ENCODE measurements around the gene DCC.

DNA sequence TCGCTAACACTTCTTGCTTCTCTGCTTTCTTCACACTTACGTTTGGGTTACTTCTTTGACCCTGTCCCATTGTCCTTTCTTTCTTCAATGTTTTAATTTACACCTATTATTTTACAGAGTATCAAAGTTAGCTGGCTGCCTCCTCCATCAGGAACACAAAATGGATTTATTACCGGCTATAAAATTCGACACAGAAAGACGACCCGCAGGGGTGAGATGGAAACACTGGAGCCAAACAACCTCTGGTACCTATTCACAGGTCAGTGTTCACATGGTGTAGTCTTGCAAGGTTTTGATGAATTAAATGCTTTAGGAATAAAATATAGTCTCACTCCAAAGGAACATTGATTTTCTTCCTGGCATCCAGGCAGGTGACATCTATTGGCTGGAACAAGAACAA, 965.5 kb downstream of the DCC start:
- TF ChIP-seq, protein P1, sequence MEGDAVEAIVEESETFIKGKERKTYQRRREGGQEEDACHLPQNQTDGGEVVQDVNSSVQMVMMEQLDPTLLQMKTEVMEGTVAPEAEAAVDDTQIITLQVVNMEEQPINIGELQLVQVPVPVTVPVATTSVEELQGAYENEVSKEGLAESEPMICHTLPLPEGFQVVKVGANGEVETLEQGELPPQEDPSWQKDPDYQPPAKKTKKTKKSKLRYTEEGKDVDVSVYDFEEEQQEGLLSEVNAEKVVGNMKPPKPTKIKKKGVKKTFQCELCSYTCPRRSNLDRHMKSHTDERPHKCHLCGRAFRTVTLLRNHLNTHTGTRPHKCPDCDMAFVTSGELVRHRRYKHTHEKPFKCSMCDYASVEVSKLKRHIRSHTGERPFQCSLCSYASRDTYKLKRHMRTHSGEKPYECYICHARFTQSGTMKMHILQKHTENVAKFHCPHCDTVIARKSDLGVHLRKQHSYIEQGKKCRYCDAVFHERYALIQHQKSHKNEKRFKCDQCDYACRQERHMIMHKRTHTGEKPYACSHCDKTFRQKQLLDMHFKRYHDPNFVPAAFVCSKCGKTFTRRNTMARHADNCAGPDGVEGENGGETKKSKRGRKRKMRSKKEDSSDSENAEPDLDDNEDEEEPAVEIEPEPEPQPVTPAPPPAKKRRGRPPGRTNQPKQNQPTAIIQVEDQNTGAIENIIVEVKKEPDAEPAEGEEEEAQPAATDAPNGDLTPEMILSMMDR (IDR thresholded peaks at IDR 0.05), result no peak
- no peak for TF ChIP-seq POLR2A (IDR thresholded peaks at IDR 0.05)

All from thyroid gland (tissue), 4 donors.